WTC11 (cell line): ENCODE data around the gene AGTRAP. TPM values are rescaled to one million over a fixed set of nuclear protein-coding genes. Genes with fewer than 3 reads are reported as not detected.

ENCODE experiments used
- ATAC-seq: fragments of 200-7000 bp; cut with Tn5 transposase; 2 replicates; pipeline ENCODE4 v1.10.0; 2021; ENCODE audit warnings: mild to moderate bottlenecking, moderate library complexity
- CTCF ChIA-PET: fragments of 300-600 bp; sonication (Branson Sonifier 250); formaldehyde crosslinking; loops from one replicate; lab custom pipeline; 2021; ENCODE audit warnings: antibody characterized with exemption; lab: Charles Lee
- POLR2A ChIA-PET: fragments of 350-600 bp; sonication (Branson Sonifier 250); formaldehyde crosslinking; loops from one replicate; lab custom pipeline; 2021; ENCODE audit warnings: antibody characterized with exemption; lab: Charles Lee
- DNase-seq: peaks from one replicate; pipeline ENCODE4 v3.0.0; 2021; ENCODE audit warnings: low spot score
- H3K27ac Mint-ChIP-seq: 2 replicates; pipeline ENCODE4 v1.8.0; 2021; ENCODE audit warnings: mixed read lengths
- H3K27me3 Mint-ChIP-seq: 2 replicates; pipeline ENCODE4 v1.8.0; 2021; ENCODE audit warnings: low read depth, mild to moderate bottlenecking, moderate library complexity, mixed read lengths
- H3K36me3 Mint-ChIP-seq: 2 replicates; pipeline ENCODE4 v1.8.0; 2021; ENCODE audit warnings: mixed read lengths
- H3K4me1 Mint-ChIP-seq: 2 replicates; pipeline ENCODE4 v1.8.0; 2022; ENCODE audit warnings: mixed read lengths
- H3K4me3 Mint-ChIP-seq: 2 replicates; pipeline ENCODE4 v1.8.0; 2021; ENCODE audit warnings: mild to moderate bottlenecking, moderate library complexity, mixed read lengths
- H3K9me3 Mint-ChIP-seq: 2 replicates; pipeline ENCODE4 v1.8.0; 2021; ENCODE audit warnings: mixed read lengths
- AFF4 ChIP-seq: sonication (generic); formaldehyde crosslinking; IDR thresholded peaks from 2 replicates; pipeline ENCODE4 v1.8.1; 2023; ENCODE audit warnings: mild to moderate bottlenecking, missing genetic modification reagents, borderline replicate concordance
- CDX4 ChIP-seq: fragments of 250-450 bp; sonication (Bioruptor Pico); IDR thresholded peaks from 2 replicates; pipeline ENCODE4 v1.9.0; 2021; ENCODE audit warnings: moderate library complexity, mild to moderate bottlenecking, inconsistent platforms, borderline replicate concordance
- FOXK1 ChIP-seq: sonication (generic); formaldehyde crosslinking; IDR thresholded peaks from 2 replicates; pipeline ENCODE4 v1.8.0; 2022; ENCODE audit warnings: mild to moderate bottlenecking, moderate library complexity, missing genetic modification reagents
- MXD4 ChIP-seq: fragments of 250-450 bp; sonication (Bioruptor Pico); IDR thresholded peaks from 2 replicates; pipeline ENCODE4 v1.8.0; 2021; ENCODE audit warnings: mild to moderate bottlenecking, moderate library complexity, borderline replicate concordance
- PREB ChIP-seq: sonication (generic); formaldehyde crosslinking; IDR thresholded peaks from 2 replicates; pipeline ENCODE4 v1.8.1; 2022; ENCODE audit warnings: mild to moderate bottlenecking, missing genetic modification reagents, moderate library complexity, borderline replicate concordance
- USF1 ChIP-seq: sonication (generic); formaldehyde crosslinking; IDR thresholded peaks from 2 replicates; pipeline ENCODE4 v1.8.0; 2022; ENCODE audit warnings: mild to moderate bottlenecking, missing genetic modification reagents
- ZNF219 ChIP-seq: sonication (generic); formaldehyde crosslinking; IDR thresholded peaks from 2 replicates; pipeline ENCODE4 v1.8.0; 2023; ENCODE audit warnings: missing genetic modification reagents, mild to moderate bottlenecking, borderline replicate concordance
- ZNF232 ChIP-seq: sonication (generic); formaldehyde crosslinking; IDR thresholded peaks from 2 replicates; pipeline ENCODE4 v1.8.0; 2022; ENCODE audit warnings: mild to moderate bottlenecking, missing genetic modification reagents
- total RNA-seq: library from RNA; stranded (reverse); gene quantifications from 3 replicates; pipeline ENCODE4 v1.2.3, GENCODE V29; 2021

Gene AGTRAP
- total RNA-seq, 1 experiment from 2014 or later: 81.6 TPM

- TF ChIP-seq PREB (CRISPR knock-in tag) (no peak), MXD4 (CRISPR knock-in tag) (no peak), ZNF219 (CRISPR knock-in tag) (no peak)
Measured at GRCh38 chr1:11770011-11770410, 34.1 kb downstream of the AGTRAP start (continued).

- no peaks in the 10 kb centered on the region for H3K36me3 Mint-ChIP-seq
Measured at GRCh38 chr1:11771481-11772043, 35.6 kb downstream of the AGTRAP start.

More at GRCh38 chr1:11771481-11772043, 35.6 kb downstream of the AGTRAP start:
- Mint-ChIP-seq H3K27me3 (no peaks in the 10 kb centered on the region), H3K27ac (peak overlapping the region; percentile 36; the same call in 1 of the 2 replicates), H3K4me1 (peaks cover 3% of the 10 kb centered on the region; the same call in 1 of the 2 replicates), H3K4me3 (no peak overlapping the region), H3K9me3 (no peaks in the 10 kb centered on the region)
- DNase-seq: no peak
- POLR2A ChIA-PET: no interaction called here
- CTCF ChIA-PET: interaction anchor here (0.9 to 2.3 kb wide), 5 partner anchors 13 to 121 kb away, joined by 3 to 12 read pairs (median 5); partner anchors contain the start of gene FBXO6
- TF ChIP-seq PREB (CRISPR knock-in tag): no peak
- TF ChIP-seq CDX4 (CRISPR knock-in tag): no peak
- TF ChIP-seq FOXK1 (CRISPR knock-in tag): no peak
- TF ChIP-seq AFF4 (CRISPR knock-in tag): no peak
- TF ChIP-seq ZNF232 (CRISPR knock-in tag): no peak
- TF ChIP-seq USF1 (CRISPR knock-in tag): no peak
- ATAC-seq: no peak
